ENCODE measurements around the gene ELANE.

The ELANE gene

DNA sequence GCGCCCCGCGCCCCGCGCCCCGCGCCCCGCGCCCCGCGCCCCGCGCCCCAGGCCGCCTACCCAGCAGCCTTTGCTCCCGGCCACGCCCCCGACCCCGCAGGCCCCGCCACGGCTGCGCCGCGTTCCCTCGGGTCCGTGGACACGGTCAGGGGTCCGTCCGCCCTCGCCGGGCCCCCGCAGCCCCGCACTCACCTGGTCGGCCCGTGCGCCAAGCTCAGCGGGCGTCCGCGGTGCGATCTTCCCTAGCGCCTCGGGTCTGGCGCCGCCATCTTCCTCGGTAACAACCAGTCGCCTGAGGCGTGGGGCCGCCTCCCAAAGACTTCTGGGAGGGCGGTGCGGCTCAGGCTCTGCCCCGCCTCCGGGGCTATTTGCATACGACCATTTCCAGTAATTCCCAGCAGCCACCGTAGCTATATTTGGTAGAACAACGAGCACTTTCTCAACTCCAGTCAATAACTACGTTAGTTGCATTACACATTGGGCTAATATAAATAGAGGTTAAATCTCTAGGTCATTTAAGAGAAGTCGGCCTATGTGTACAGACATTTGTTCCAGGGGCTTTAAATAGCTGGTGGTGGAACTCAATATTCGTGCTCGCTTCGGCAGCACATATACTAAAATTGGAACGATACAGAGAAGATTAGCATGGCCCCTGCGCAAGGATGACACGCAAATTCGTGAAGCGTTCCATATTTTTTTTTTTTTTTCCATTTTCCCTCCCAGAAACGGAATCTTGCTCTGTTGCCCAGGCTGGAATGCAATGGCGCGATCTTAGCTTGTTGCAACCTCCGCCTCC, 41.0 kb downstream of the ELANE start, which contains the start of the genes MED16 and RNU6-9:
Gene MED16, minus strand, starts transcription at position 294 of the 796 bp plus-strand sequence. CDS start 2,056 bp downstream, outside the sequence.
Gene RNU6-9, plus strand, starts transcription at position 591 of the 796 bp plus-strand sequence.
- DNase-seq, result peak; percentile 33 to 94 (median 82)

DNA sequence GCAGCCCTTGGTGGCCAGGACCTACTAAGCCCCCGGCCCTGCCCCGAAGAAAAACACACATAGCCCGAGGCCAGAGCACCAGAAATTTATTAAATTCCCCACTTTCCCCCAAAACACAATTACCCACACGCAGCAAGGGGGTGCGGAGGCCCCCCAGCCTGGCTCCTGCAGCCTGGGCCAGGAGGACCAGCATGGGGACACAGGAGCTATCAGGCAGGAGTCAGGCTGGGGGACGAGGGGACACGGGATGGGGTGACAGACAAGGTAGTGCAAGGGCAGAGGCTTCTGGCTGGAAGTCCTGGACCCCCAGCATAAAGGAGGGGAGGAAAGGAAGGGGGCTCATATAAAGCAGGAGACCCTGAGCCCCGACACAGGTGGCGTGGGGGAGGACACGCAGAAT, 44.3 kb downstream of the ELANE start:
- no peak for DNase-seq

DNA sequence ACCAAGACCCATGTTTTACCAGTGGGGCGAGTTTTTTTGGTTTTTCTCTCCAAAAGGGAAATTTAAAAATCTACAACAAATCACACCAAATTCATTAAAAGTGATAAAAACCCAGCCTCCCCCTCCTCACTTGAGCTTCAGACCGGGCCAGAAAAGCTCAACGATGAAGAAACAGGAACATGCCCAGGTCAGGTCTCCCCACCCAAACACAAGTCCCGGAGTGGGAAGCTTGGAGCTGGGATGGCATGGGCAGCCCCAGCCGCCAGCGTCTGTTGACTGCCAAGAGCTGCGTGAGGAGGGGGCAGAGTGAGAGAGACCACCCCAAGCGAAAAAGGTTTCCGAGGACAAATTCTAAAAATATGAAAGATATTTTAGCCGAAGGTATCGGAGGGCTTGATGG, 44.9 kb downstream of the ELANE start:
- DNase-seq, result no peak

DNA sequence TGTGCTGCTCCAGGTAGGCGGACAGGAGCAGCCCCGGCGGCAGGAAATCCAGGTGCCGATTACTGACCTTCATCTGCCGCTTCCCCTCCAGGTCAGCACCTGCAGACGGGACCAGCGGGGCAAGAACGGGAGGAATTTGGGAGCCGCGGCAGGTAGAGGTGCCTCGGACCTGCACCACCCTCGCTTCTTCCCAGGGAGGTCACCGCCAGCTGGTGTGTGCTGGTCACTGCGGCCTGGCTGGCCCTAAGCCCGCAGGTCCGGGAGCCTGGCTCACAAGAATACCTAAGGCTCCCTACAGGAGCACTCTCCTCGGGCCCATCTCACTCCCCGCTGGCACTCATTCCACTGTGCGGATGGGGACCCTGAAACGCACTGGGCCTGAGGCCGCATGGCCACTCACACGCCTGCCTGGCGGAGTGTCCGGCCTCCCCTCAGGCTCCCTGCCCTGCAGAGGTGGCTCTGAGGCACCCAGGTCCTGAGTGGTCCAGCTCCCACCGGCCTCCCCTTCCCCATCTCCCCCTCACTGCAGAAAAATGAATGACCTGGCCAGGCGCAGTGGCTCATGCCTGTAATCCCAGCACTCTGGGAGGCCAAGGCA, 45.4 kb downstream of the ELANE start:
- DNase-seq, result no peak

DNA sequence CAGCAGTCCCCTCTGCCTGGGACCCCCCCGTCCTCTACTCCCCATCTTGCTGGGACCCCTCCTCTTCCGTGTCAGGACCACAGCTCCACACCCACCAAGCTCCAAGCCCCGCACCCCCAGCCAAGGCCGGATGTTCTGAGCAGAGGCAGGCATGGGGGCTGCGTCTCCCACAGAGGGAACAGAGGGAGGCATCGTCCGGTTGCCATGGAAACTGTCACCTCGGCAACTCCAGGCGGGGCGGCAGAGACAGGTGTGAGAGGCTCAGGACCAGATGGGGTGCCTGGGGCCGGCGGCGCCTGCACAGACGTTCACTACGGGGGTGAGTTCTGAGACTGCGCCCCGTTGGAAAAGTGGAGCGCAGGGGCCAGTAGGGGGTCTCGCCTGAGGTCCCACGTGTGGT, 46.6 kb downstream of the ELANE start:
- DNase-seq, result peak in 42 of 56 donors; percentile 11 to 78 (median 52)

DNA sequence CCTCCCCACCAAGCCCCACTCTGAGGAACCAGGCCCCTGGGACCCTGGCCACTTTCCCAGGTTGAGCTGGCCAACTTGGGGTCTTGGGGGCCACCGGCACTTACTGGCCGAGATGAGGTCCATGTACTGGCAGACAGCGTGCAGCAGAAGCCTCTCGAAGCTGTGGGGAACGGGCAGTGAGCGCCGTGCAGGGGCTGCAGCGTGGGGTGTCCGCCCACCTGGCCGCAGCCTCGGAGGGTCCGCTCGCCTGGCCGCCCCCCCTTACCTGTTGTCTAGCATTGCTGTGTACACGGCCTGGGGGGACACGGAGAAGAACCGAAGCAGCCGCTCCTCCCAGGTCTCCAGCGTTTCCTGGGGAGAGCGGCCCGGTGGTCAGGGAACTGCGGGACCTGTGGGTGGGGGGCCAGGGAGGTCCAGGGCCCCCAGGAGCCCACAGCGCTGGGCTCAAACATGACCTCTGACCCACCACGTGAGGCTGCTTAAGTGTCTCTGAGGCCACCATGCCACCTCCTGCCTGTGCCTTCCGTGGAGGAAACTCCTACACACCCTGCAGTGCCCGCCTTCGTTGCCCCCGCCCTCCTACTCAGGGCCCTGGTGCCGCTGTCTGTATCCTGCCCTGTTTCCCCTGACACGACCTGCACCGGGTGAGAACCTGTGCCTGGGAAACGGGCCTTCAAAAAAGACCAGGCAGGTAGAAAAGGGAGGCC, 47.4 kb downstream of the ELANE start:
- DNase-seq, result no peak

DNA sequence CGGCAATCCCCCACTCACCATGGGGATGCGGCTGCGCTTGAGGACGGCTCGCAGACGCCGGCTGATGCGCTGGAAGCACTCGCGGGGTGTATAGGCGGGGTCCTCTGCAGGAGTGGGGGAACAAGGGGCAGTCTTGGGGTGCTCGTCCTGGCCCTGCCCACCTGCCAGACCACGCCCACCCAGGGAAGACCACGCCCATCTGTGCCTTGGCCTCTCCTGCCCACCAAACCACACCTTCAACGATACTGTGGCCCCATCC, 47.9 kb downstream of the ELANE start:
- DNase-seq, result no peak

DNA sequence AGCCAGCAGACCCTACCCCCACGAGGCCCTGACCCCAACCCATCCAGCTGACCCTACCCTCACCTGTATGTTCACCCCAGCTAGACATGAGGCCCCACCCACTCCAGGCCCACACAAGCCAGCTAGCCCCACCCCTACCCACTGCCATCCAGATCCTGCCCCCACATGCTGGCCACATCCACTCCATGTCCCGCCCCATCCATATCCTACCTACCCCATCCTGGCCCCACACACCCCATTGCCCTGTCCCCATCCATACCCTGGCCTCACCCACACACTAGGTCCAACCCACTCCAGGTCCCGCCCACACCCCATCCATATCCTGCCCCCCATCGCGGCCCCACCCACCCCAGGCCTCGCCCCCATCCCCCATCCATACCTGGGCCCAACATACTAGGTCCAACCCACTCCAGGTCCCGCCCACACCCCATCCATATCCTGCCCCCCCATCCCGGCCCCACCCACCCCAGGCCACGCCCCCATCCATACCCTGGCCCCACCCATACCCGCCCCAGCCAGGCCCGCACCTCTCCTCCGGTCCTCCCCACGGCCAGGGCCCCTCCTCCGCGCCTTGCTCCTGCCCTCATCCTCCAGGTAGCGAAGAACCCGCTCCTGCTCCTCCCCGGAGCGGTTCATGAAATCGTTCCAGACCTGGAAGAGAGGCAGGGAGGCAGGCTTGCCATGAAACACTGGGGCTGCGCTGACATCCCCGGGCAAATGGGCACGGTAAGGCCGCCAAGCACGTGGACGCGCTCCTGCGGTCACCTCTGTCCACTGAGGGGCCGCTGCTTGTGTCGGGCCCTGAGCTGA, 48.4 kb downstream of the ELANE start:
- peak in 1 of 56 donors; percentile 14 for DNase-seq

DNA sequence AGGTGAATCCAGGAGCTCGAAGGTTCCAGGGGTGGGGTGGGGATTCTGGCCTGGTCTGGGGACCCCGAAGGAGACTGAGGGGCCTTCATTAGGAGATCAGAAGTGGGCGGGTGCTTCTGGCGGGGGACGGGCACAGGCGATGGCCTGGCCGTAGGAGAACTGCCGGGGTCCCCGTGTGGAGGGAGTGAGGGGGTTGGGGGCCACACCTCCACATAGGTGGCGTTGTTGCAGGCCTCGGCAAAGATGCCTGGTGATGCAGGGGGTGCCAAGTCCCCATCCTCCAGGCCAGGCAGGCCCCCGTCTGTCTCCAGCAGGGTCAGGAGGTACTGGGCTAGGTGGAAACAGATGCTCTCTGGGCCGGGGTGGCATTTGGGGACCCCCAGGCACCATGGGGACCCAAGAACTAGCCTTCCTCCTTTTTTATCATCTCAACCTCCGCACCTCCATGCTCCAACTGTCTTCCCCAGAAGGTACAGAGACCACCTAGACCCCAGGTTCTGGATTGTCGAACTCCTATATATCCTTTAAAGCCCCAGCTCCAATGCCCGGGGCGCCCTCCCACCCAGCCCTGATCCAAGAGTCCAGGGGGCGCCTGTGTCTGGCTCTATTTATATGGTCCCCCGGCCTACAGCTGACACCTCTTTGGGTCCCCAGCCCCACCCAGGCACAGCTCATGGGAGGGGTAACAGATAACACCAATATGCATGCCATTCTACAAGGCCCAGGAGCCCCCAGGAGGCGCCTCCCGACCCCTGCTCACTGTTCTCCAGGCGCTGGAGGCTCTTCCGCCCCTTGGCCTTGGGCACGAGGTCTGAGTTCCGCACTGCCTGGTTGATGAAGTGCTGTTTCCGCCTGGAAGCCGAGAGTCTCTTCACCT, 49.4 kb downstream of the ELANE start:
- no peak for DNase-seq

DNA sequence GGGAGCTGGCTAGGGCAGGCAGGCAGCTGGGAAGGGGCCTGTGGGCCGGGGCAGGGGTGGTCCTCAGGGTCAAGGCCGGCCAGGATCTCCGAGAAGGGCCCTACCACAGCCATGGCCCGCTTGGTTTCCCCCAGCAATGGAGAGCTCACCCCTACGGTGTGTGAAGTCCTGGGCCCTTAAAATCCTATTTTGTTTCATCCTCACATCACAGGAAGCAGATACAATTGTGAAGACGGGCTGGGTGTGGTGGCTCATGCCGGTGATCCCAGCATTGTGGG, 49.9 kb downstream of the ELANE start:
- no peak for DNase-seq

DNA sequence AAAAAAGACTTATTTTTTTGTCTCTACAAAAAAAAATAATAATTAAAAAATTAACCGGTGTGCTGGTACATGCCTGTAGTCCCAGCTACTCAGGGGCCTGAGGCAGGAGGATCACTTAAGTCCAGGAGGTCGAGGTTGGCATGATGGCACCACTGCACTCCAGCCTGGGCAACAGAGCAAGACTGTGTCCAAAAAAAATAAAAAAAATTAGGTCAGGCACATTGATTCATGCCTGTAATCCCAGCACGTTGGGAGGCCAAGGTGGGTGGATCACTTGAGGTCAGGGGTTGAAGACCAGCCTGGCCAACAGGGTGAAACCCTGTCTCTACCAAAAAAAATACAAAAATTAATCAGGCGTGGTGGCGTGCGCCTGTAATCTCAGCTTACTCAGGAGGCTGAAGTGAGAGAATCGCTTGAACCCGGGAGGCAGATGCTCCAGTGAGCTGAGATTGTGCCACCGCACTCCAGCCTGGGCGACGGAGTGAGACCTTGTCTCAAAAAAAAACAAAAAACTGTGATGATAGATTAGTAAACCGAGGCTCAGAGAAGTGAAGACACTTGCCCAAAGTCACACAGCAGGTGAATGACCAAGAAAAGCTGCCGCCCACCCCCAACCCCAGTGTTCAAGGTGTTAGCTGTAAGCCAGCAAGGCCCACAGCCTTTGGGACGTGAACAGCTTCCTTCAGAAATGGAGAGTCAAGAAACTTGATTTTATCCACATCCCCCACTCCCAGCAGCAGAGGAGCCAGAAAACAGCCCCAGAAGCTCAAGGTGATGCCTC, 50.5 kb downstream of the ELANE start:
- no peak for DNase-seq

DNA sequence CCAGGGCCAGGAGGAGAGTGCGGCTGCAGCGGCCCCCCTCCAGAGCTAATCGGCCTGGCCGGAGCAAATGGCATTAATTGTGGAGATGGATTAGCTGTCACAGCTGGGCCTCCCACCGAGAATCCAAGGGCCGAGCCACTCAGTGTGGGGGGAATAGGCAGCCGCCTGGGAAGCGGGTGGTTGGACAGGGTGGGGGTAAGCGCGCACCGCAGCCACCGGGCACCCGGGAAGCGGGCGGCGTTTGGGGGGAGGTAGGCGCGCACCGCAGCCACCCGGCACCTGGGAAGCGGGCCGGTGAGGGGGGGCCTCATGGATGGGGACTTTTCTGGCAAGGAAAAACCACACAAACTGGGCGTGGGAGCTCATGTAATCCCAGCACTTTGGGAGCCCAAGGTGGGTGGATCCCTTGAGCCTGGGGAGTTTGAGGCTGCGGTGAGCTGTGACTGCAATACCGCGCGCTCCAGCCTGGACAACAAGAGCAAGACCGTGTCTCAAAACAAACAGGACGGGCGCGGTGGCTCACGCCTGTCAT, 51.2 kb downstream of the ELANE start:
- DNase-seq, result no peak

DNA sequence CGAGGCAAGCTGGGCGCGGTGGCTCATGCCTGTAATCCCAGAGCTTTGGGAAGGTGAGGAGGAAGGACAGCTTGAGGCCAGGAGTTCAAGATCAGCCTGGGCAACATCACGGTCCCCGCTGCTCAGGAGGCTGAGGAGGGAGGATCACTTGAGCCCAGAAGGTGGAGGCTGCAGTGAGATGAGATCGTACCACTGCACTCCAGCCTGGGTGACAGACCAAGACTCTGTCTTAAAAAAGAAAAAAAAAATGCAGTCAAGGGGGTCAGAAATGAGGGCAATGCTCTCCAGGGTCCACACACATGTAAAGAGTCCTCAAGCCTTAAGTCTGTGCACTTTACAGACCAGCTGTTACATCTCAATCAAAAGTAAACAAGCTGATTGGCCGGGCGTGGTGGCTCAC, 52.4 kb downstream of the ELANE start:
- DNase-seq, result no peak
